Stomach smooth muscle (tissue), 2 donors: Measurements from ENCODE around the gene OR13D1.
"Not testable (repeated sequence)": the region's sequence is repeated elsewhere in the genome, so short reads cannot be mapped to it uniquely, and the experiment has no call there.

Experiments
- H3K27ac ChIP-seq: one replicate; pipeline ENCODE4 v1.7.0; 2013; ENCODE audit warnings: mild to moderate bottlenecking, low read length, inconsistent platforms
- H3K27me3 ChIP-seq, 2 donors: one replicate each; pipeline ENCODE4 v1.7.0; 2013; ENCODE audit warnings: low read length in 2 of 2; ENCODE audit not compliant: insufficient read depth in 2 of 2, control insufficient read depth in 1 of 2
- H3K36me3 ChIP-seq, 2 donors: one replicate each; pipeline ENCODE4 v1.7.0; 2013; ENCODE audit warnings: low read length in 2 of 2; ENCODE audit not compliant: control insufficient read depth in 2 of 2, insufficient read depth in 2 of 2
- H3K4me1 ChIP-seq: one replicate; pipeline ENCODE4 v1.7.0; 2013; ENCODE audit warnings: low read length; ENCODE audit not compliant: control insufficient read depth, insufficient read depth
- H3K4me3 ChIP-seq, 2 donors: one replicate each; pipeline ENCODE4 v1.7.0; 2013; ENCODE audit warnings: low read length in 2 of 2
- H3K9ac ChIP-seq, 2 donors: one replicate each; pipeline ENCODE4 v1.7.0; 2013; ENCODE audit warnings: low read length in 2 of 2, mild to moderate bottlenecking in 1 of 2
- H3K9me3 ChIP-seq, 2 donors: one replicate each; pipeline ENCODE4 v1.7.0; 2013; ENCODE audit warnings: low read length in 2 of 2; ENCODE audit not compliant: control insufficient read depth in 2 of 2
- donor health status: healthy.
- donor health status: Pancreatic carcinoma.

OR13D1 gene

GRCh38 chr9:104694218-104694617 lies at the start of gene OR13D1:
Gene OR13D1 (plus strand): TSS chr9:104694518. CDS start chr9:104694518, 0 bp downstream.
- H3K9me3 ChIP-seq, result no peaks in the 10 kb centered on the region
- no peak within 1 kb of the TSS for H3K9ac ChIP-seq
- H3K4me1 ChIP-seq, result no peaks in the 10 kb centered on the region
- H3K27ac ChIP-seq, result no peak within 1 kb of the TSS
- H3K27me3 ChIP-seq, result no peaks in the 10 kb centered on the region
- no peaks in the 10 kb centered on the region for H3K36me3 ChIP-seq
- no peak within 1 kb of the TSS for H3K4me3 ChIP-seq

- no peaks in the 10 kb centered on the region for H3K27me3 ChIP-seq
- H3K4me1 ChIP-seq, result no peaks in the 10 kb centered on the region
- no peak overlapping the region for H3K9ac ChIP-seq
- H3K36me3 ChIP-seq, result no peaks in the 10 kb centered on the region
- H3K9me3 ChIP-seq, result peaks cover 0 to 2% of the 10 kb centered on the region in 2 donors
- H3K27ac ChIP-seq, result no peak overlapping the region
- H3K4me3 ChIP-seq, result no peak overlapping the region
Observed at GRCh38 chr9:104658496-104659195, 35.7 kb upstream of the OR13D1 start.

GRCh38 chr9:104675611-104676010 lies 18.7 kb upstream of the OR13D1 start:
- no peak overlapping the region for H3K27ac ChIP-seq
- H3K9ac ChIP-seq, result no peak overlapping the region
- peaks cover 0 to 3% of the 10 kb centered on the region in 2 donors for H3K9me3 ChIP-seq
- H3K4me1 ChIP-seq, result no peaks in the 10 kb centered on the region
- no peak overlapping the region for H3K4me3 ChIP-seq
- no peaks in the 10 kb centered on the region for H3K36me3 ChIP-seq
- no peaks in the 10 kb centered on the region for H3K27me3 ChIP-seq

- no peak overlapping the region for H3K9ac ChIP-seq
- no peaks in the 10 kb centered on the region for H3K4me1 ChIP-seq
- no peaks in the 10 kb centered on the region for H3K27me3 ChIP-seq
- no peak overlapping the region for H3K4me3 ChIP-seq
- H3K27ac ChIP-seq, result no peak overlapping the region
- H3K9me3 ChIP-seq, result no peaks in the 10 kb centered on the region
- H3K36me3 ChIP-seq, result no peaks in the 10 kb centered on the region
Observed at GRCh38 chr9:104682642-104683041, 11.7 kb upstream of the OR13D1 start.

- Histone ChIP-seq H3K4me1 (no peaks in the 10 kb centered on the region), H3K36me3 (no peaks in the 10 kb centered on the region), H3K4me3 (no peak overlapping the region), H3K9me3 (no peaks in the 10 kb centered on the region), H3K9ac (no peak overlapping the region), H3K27ac (no peak overlapping the region), H3K27me3 (no peaks in the 10 kb centered on the region)
Observed at GRCh38 chr9:104686081-104686480, 8.2 kb upstream of the OR13D1 start.

- Histone ChIP-seq H3K36me3 (no peaks in the 10 kb centered on the region), H3K9ac (no peak overlapping the region), H3K4me1 (no peaks in the 10 kb centered on the region), H3K4me3 (no peak overlapping the region), H3K9me3 (no peaks in the 10 kb centered on the region), H3K27ac (no peak overlapping the region), H3K27me3 (no peaks in the 10 kb centered on the region)
Observed at GRCh38 chr9:104700306-104700705, 6.0 kb downstream of the OR13D1 start.

- H3K27ac ChIP-seq, H3K36me3 ChIP-seq, H3K9ac ChIP-seq, H3K4me3 ChIP-seq, H3K27me3 ChIP-seq, H3K4me1 ChIP-seq, H3K9me3 ChIP-seq: not testable (repeated sequence)
Observed at GRCh38 chr9:104708737-104709136, 14.4 kb downstream of the OR13D1 start.

- no peaks in the 10 kb centered on the region for H3K4me1 ChIP-seq
- no peaks in the 10 kb centered on the region for H3K36me3 ChIP-seq
- no peak overlapping the region for H3K27ac ChIP-seq
- H3K9ac ChIP-seq, result no peak overlapping the region
- no peaks in the 10 kb centered on the region for H3K9me3 ChIP-seq
- no peak overlapping the region for H3K4me3 ChIP-seq
- no peaks in the 10 kb centered on the region for H3K27me3 ChIP-seq
Observed at GRCh38 chr9:104711604-104712003, 17.3 kb downstream of the OR13D1 start.

GRCh38 chr9:104725014-104725413 lies 30.7 kb downstream of the OR13D1 start:
- no peaks in the 10 kb centered on the region for H3K4me1 ChIP-seq
- no peaks in the 10 kb centered on the region for H3K27me3 ChIP-seq
- H3K27ac ChIP-seq, result no peak overlapping the region
- peaks cover 0 to 5% of the 10 kb centered on the region in 2 donors for H3K9me3 ChIP-seq
- H3K36me3 ChIP-seq, result no peaks in the 10 kb centered on the region
- H3K9ac ChIP-seq, result no peak overlapping the region
- H3K4me3 ChIP-seq, result no peak overlapping the region

GRCh38 chr9:104738452-104738851 lies 44.1 kb downstream of the OR13D1 start:
- Histone ChIP-seq H3K9me3 (no peaks in the 10 kb centered on the region), H3K36me3 (no peaks in the 10 kb centered on the region), H3K4me1 (no peaks in the 10 kb centered on the region), H3K27ac (no peak overlapping the region), H3K27me3 (no peaks in the 10 kb centered on the region), H3K4me3 (no peak overlapping the region), H3K9ac (no peak overlapping the region)

- Histone ChIP-seq H3K36me3 (no peaks in the 10 kb centered on the region), H3K27ac (no peak overlapping the region), H3K9ac (no peak overlapping the region), H3K27me3 (no peaks in the 10 kb centered on the region), H3K4me3 (no peak overlapping the region), H3K4me1 (no peaks in the 10 kb centered on the region), H3K9me3 (no peaks in the 10 kb centered on the region)
Observed at GRCh38 chr9:104740621-104741020, 46.3 kb downstream of the OR13D1 start.
